Type B pancreatic cell (in vitro differentiated cells): ENCODE data around the gene EFNA5. TPM values are rescaled to one million over a fixed set of nuclear protein-coding genes. Genes with fewer than 3 reads are reported as not detected.
"Not testable (repeated sequence)": the region's sequence is repeated elsewhere in the genome, so short reads cannot be mapped to it uniquely, and the experiment has no call there.

Experiments
- DNase-seq: peaks from one replicate; pipeline ENCODE4 v3.0.0; 2021; ENCODE audit warnings: mixed read lengths; ENCODE audit not compliant: unreplicated experiment; ENCODE audit errors: extremely low spot score
- H3K27ac Mint-ChIP-seq: 2 replicates; pipeline ENCODE4 v1.8.0; 2021; ENCODE audit warnings: mild to moderate bottlenecking, mixed read lengths
- H3K27me3 Mint-ChIP-seq: 2 replicates; pipeline ENCODE4 v1.8.0; 2021; ENCODE audit warnings: mixed read lengths
- H3K36me3 Mint-ChIP-seq: 2 replicates; pipeline ENCODE4 v1.8.0; 2021; ENCODE audit warnings: mixed read lengths
- H3K4me1 Mint-ChIP-seq: one replicate; pipeline ENCODE4 v1.8.0; 2021; ENCODE audit warnings: mixed read lengths; ENCODE audit not compliant: unreplicated experiment
- H3K4me3 Mint-ChIP-seq: 2 replicates; pipeline ENCODE4 v1.8.0; 2021; ENCODE audit warnings: mild to moderate bottlenecking, mixed read lengths
- H3K9me3 Mint-ChIP-seq: 2 replicates; pipeline ENCODE4 v1.8.0; 2021; ENCODE audit warnings: mixed read lengths
- total RNA-seq: library from RNA; stranded (reverse); gene quantifications from 2 replicates; pipeline ENCODE4 v1.2.1, GENCODE V29; 2021; ENCODE audit warnings: low replicate concordance
- TF ChIP-seq, protein P1 (sequence below): fragments of 200-600 bp; sonication (generic); conservative IDR thresholded peaks from 2 replicates; pipeline ENCODE4 v1.5.0; 2021; ENCODE audit warnings: antibody characterized with exemption, mild to moderate bottlenecking

The EFNA5 gene
- total RNA-seq, 1 donor from 2014 or later = 65.0 TPM

DNA sequence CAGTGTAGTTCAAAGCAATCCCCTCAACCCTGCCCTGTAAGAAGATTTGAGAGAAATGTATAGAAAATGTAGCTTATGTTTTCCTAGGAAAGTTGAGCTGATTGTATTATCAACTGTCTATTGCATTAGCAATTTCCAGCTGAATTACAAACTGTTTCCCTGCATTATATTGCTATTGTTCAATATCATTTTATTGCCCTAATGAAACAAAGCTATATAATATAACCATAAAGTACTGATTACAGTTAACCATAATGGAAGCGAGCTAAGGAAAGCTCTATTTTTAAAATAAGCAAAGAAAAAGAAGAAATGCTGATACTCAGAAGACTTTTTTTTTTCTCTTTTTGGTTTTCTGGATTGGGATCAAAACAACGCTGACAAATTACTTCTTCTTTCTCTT, 228.3 kb downstream of the EFNA5 start:
- peaks cover 12% of the 10 kb centered on the region for H3K9me3 Mint-ChIP-seq

DNA sequence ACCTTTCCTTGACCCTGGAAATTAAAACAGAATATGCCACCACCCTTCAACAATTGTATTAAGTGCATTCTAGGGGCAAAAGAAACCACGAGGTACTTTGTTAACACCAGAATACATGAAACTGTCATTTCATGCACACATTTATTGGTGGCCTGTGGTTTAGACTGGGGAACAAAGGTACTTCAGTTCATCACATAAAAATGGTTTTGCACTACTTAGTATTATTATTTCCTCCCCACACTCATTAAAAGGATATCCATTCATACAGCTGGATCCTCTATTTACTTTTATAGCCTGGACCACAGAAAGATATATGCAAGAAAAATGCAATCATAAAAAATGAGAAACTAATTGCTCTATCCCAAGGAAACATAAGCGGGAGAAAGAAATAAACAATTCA, 230.9 kb downstream of the EFNA5 start:
- Mint-ChIP-seq H3K27ac (no peak overlapping the region), H3K4me3 (no peak overlapping the region)

More for the DNA sequence above, 228.3 kb downstream of the EFNA5 start:
- no peaks in the 10 kb centered on the region for H3K27me3 Mint-ChIP-seq
- TF ChIP-seq, protein P1, sequence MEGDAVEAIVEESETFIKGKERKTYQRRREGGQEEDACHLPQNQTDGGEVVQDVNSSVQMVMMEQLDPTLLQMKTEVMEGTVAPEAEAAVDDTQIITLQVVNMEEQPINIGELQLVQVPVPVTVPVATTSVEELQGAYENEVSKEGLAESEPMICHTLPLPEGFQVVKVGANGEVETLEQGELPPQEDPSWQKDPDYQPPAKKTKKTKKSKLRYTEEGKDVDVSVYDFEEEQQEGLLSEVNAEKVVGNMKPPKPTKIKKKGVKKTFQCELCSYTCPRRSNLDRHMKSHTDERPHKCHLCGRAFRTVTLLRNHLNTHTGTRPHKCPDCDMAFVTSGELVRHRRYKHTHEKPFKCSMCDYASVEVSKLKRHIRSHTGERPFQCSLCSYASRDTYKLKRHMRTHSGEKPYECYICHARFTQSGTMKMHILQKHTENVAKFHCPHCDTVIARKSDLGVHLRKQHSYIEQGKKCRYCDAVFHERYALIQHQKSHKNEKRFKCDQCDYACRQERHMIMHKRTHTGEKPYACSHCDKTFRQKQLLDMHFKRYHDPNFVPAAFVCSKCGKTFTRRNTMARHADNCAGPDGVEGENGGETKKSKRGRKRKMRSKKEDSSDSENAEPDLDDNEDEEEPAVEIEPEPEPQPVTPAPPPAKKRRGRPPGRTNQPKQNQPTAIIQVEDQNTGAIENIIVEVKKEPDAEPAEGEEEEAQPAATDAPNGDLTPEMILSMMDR = no peak
- no peak overlapping the region for H3K4me3 Mint-ChIP-seq
- no peak overlapping the region for H3K27ac Mint-ChIP-seq
- H3K4me1 Mint-ChIP-seq = peaks cover 21% of the 10 kb centered on the region
- no peak for DNase-seq
- peaks cover 7% of the 10 kb centered on the region for H3K36me3 Mint-ChIP-seq

DNA sequence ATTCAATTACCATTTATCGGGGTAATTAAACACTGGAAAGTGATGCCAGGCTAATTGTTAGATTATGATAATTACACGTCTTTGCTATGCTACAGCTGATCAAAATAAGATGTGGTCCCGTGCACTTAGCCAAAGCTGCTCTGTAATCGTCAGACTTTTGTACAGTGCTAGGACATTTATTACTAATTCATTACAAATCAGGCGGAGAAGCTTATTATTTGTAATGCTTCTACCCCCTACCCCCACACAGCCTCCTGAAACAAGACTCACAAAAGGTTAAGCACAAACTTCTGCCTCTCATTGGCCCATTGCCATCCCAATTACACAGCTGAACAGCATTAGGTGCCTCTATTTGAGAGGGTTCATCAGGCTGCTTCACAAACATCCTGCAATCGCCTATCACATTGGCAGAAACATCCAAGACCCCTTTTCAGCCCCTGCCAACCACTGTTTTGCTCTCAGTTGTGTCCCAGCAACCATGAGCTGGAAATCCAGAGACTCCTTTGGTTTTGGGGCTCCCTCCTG, 232.7 kb downstream of the EFNA5 start:
- H3K9me3 Mint-ChIP-seq = peaks cover 12% of the 10 kb centered on the region
- TF ChIP-seq, protein P1 = no peak
- no peak for DNase-seq
- no peaks in the 10 kb centered on the region for H3K27me3 Mint-ChIP-seq
- no peak overlapping the region for H3K27ac Mint-ChIP-seq
- H3K4me3 Mint-ChIP-seq = no peak overlapping the region
- peaks cover 3% of the 10 kb centered on the region for H3K36me3 Mint-ChIP-seq
- H3K4me1 Mint-ChIP-seq = peaks cover 25% of the 10 kb centered on the region

More for the DNA sequence above, 230.9 kb downstream of the EFNA5 start:
- no peaks in the 10 kb centered on the region for H3K27me3 Mint-ChIP-seq
- peaks cover 12% of the 10 kb centered on the region for H3K9me3 Mint-ChIP-seq
- TF ChIP-seq, protein P1 = no peak
- H3K36me3 Mint-ChIP-seq = peaks cover 4% of the 10 kb centered on the region
- H3K4me1 Mint-ChIP-seq = peaks cover 31% of the 10 kb centered on the region
- no peak for DNase-seq

DNA sequence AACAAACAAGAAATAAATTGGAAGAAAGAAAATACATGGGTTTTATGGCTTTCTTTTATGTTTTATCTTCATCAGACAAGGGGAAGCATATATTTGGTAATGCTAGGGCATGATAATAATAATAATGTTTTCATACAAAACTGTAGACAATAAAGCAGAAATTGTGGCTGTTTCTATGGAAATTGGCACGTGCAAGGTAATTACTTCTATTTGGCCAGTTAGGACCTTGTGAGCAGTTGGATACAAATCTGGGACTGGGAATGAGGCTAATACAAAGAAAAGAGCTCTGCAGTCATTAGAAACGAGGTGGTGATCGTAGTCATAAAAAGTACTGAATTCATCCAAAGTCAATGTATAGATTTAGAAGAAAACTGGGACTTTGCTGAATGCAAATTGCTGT, 233.6 kb downstream of the EFNA5 start:
- H3K4me3 Mint-ChIP-seq = no peak overlapping the region
- peaks cover 25% of the 10 kb centered on the region for H3K4me1 Mint-ChIP-seq
- H3K27ac Mint-ChIP-seq = no peak overlapping the region
- H3K9me3 Mint-ChIP-seq = peaks cover 12% of the 10 kb centered on the region
- H3K36me3 Mint-ChIP-seq = peaks cover 3% of the 10 kb centered on the region
- no peaks in the 10 kb centered on the region for H3K27me3 Mint-ChIP-seq
- TF ChIP-seq, protein P1 = no peak
- no peak for DNase-seq

DNA sequence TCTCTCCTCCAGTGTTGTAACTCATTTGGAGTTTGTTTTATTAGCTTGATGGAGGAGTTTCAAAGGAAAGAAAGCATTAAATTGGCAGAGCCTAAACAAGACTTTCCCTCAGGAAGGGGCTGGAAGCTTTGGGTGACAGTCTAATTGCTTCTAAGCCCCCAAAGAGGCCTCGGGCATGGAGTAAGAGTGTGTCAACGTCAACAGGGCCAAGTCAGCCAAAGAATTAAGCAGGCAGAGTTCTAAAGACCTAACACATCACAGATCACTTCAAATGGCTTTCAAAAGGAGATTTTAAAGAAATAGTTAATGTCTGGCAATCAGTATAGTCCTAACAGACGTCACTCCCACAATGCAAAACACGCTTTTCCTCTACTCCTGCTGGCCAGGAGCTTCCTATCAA, 234.5 kb downstream of the EFNA5 start:
- H3K4me1 Mint-ChIP-seq = peaks cover 28% of the 10 kb centered on the region
- H3K27ac Mint-ChIP-seq = peak overlapping the region; percentile 24
- H3K4me3 Mint-ChIP-seq = no peak overlapping the region
- H3K36me3 Mint-ChIP-seq = peaks cover 3% of the 10 kb centered on the region
- no peak for DNase-seq
- peaks cover 12% of the 10 kb centered on the region for H3K9me3 Mint-ChIP-seq
- TF ChIP-seq, protein P1 = no peak
- H3K27me3 Mint-ChIP-seq = no peaks in the 10 kb centered on the region

DNA sequence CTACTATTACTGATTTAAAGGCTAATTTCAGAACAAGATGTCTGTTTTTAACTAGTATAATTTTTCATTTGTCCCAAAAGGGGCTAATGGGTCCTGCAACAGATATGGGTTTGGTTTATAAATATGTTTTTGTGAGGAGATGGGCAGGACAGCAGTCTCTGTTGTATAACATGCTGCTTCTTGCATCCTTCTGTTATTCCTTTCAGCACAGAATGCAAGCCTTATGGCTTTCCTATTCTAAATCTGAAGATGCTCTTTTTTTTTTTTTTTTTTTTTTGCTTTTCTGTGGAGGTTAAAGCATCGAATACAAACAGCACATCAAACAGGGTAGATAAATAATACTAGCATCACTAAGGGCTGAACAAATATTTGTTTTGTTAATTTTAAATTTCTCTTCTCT, 235.7 kb downstream of the EFNA5 start:
- Mint-ChIP-seq H3K4me1 (peaks cover 29% of the 10 kb centered on the region), H3K4me3 (no peak overlapping the region), H3K27me3 (no peaks in the 10 kb centered on the region), H3K9me3 (peaks cover 8% of the 10 kb centered on the region), H3K27ac (no peak overlapping the region), H3K36me3 (peaks cover 3% of the 10 kb centered on the region)
- no peak for DNase-seq
- TF ChIP-seq, protein P1 = no peak

GRCh38 chr5:107433646-107434045, 237.1 kb downstream of the EFNA5 start:
- not testable (repeated sequence) for H3K27me3 Mint-ChIP-seq, H3K4me3 Mint-ChIP-seq, H3K36me3 Mint-ChIP-seq, DNase-seq, H3K9me3 Mint-ChIP-seq, H3K27ac Mint-ChIP-seq
- H3K4me1 Mint-ChIP-seq = peaks cover 29% of the 10 kb centered on the region
